MM.1S (cell line): Measurements from ENCODE around the gene SNX11.

Experiments used
- EZH2 ChIP-seq: fragments of 300-600 bp; sonication (generic); optimal IDR thresholded peaks from 2 replicates; pipeline ENCODE3; 2017; ENCODE audit warnings: low read depth, mild to moderate bottlenecking, antibody characterized with exemption, low read length, mixed read lengths
- EZH2phosphoT487 ChIP-seq: fragments of 300-600 bp; sonication (generic); IDR thresholded peaks from 2 replicates; pipeline ENCODE4 v1.6.1; 2018; ENCODE audit warnings: antibody characterized with exemption, low read length
- TF ChIP-seq, protein P1 (sequence below): fragments of 300-600 bp; sonication (generic); IDR thresholded peaks from 2 replicates; pipeline ENCODE4 v1.5.1; 2016; ENCODE audit warnings: antibody characterized with exemption, low read length, mixed read lengths

GRCh38 chr17:48162946-48163506 lies 55.5 kb downstream of the SNX11 start:
- TF ChIP-seq, protein P1, sequence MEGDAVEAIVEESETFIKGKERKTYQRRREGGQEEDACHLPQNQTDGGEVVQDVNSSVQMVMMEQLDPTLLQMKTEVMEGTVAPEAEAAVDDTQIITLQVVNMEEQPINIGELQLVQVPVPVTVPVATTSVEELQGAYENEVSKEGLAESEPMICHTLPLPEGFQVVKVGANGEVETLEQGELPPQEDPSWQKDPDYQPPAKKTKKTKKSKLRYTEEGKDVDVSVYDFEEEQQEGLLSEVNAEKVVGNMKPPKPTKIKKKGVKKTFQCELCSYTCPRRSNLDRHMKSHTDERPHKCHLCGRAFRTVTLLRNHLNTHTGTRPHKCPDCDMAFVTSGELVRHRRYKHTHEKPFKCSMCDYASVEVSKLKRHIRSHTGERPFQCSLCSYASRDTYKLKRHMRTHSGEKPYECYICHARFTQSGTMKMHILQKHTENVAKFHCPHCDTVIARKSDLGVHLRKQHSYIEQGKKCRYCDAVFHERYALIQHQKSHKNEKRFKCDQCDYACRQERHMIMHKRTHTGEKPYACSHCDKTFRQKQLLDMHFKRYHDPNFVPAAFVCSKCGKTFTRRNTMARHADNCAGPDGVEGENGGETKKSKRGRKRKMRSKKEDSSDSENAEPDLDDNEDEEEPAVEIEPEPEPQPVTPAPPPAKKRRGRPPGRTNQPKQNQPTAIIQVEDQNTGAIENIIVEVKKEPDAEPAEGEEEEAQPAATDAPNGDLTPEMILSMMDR: no peak
- no peak for TF ChIP-seq EZH2
- no peak for TF ChIP-seq EZH2phosphoT487
